Trophoblast cell (in vitro differentiated cells and primary cell): ENCODE results near the gene ESD.

Source experiments
- DNase-seq, 2 donors: peaks; one replicate each; pipeline ENCODE4 v3.0.0-alpha.2; 2016
- H2AFZ ChIP-seq: 2 replicates; pipeline ENCODE4 v1.6.1; 2013; ENCODE audit warnings: low read length, moderate library complexity, mild to moderate bottlenecking; ENCODE audit not compliant: insufficient read depth, poor library complexity
- H2AK5ac ChIP-seq: 2 replicates; pipeline ENCODE4 v1.6.1; 2013; ENCODE audit warnings: mild to moderate bottlenecking, low read length
- H2BK120ac ChIP-seq: 2 replicates; pipeline ENCODE4 v1.6.1; 2013; ENCODE audit warnings: low read length, mild to moderate bottlenecking, moderate library complexity; ENCODE audit not compliant: insufficient read depth, poor library complexity
- H2BK12ac ChIP-seq: 2 replicates; pipeline ENCODE4 v1.6.1; 2013; ENCODE audit warnings: mild to moderate bottlenecking, low read length, moderate library complexity
- H2BK5ac ChIP-seq: 2 replicates; pipeline ENCODE4 v1.6.1; 2013; ENCODE audit warnings: low read length, low read depth, moderate library complexity, mild to moderate bottlenecking; ENCODE audit not compliant: poor library complexity
- H3K14ac ChIP-seq: 2 replicates; pipeline ENCODE4 v1.6.1; 2013; ENCODE audit warnings: mild to moderate bottlenecking, low read length
- H3K18ac ChIP-seq: 2 replicates; pipeline ENCODE4 v1.6.1; 2013; ENCODE audit warnings: mild to moderate bottlenecking, low read length
- H3K23ac ChIP-seq: 2 replicates; pipeline ENCODE4 v1.6.1; 2013; ENCODE audit warnings: low read length
- H3K27ac ChIP-seq: 2 replicates; pipeline ENCODE4 v1.5.1; 2013; ENCODE audit warnings: low read depth, mild to moderate bottlenecking, inconsistent platforms, low read length, moderate library complexity
- H3K27me3 ChIP-seq: 2 replicates; pipeline ENCODE4 v1.6.1; 2013; ENCODE audit warnings: inconsistent platforms, mild to moderate bottlenecking, low read length, moderate library complexity; ENCODE audit not compliant: insufficient read depth
- H3K36me3 ChIP-seq, 2 experiments: 1 replicate in 1 of 2; 2 replicates in 1 of 2; pipeline ENCODE4 v1.6.1; 2013; ENCODE audit warnings: low read length in 2 of 2, mild to moderate bottlenecking in 2 of 2, moderate library complexity in 1 of 2; ENCODE audit not compliant: insufficient read depth in 2 of 2, control insufficient read depth in 1 of 2
- H3K4ac ChIP-seq: 2 replicates; pipeline ENCODE4 v1.6.1; 2013; ENCODE audit warnings: low read depth, mild to moderate bottlenecking, low read length, moderate library complexity
- H3K4me1 ChIP-seq, 2 experiments: 1 replicate in 1 of 2; 2 replicates in 1 of 2; pipeline ENCODE4 v1.6.1; 2013; ENCODE audit warnings: low read length in 2 of 2, mild to moderate bottlenecking in 2 of 2, moderate library complexity in 1 of 2; ENCODE audit not compliant: insufficient read depth in 2 of 2, control insufficient read depth in 1 of 2
- H3K4me2 ChIP-seq: 2 replicates; pipeline ENCODE4 v1.6.1; 2013; ENCODE audit warnings: inconsistent platforms, mild to moderate bottlenecking, low read length, moderate library complexity
- H3K4me3 ChIP-seq: 2 replicates; pipeline ENCODE4 v1.5.1; 2013; ENCODE audit warnings: mild to moderate bottlenecking, low read depth, low read length, inconsistent platforms
- H3K79me1 ChIP-seq: one replicate; pipeline ENCODE4 v1.6.1; 2013; ENCODE audit warnings: low read length
- H3K79me2 ChIP-seq: 2 replicates; pipeline ENCODE4 v1.6.1; 2013; ENCODE audit warnings: low read length, mild to moderate bottlenecking; ENCODE audit not compliant: control insufficient read depth, insufficient read depth, poor library complexity
- H3K9ac ChIP-seq: 2 replicates; pipeline ENCODE4 v1.6.1; 2013; ENCODE audit warnings: mild to moderate bottlenecking, low read length
- H3K9me3 ChIP-seq: 2 replicates; pipeline ENCODE4 v1.6.1; 2013; ENCODE audit warnings: low read depth, mild to moderate bottlenecking, control low read depth, inconsistent platforms, low read length; ENCODE audit not compliant: insufficient read depth
- H4K12ac ChIP-seq: 2 replicates; pipeline ENCODE4 v1.6.1; 2013; ENCODE audit warnings: low read depth, mild to moderate bottlenecking, low read length, moderate library complexity
- H4K8ac ChIP-seq: 2 replicates; pipeline ENCODE4 v1.6.1; 2013; ENCODE audit warnings: low read depth, mild to moderate bottlenecking, low read length, moderate library complexity
- H4K91ac ChIP-seq: one replicate; pipeline ENCODE4 v1.6.1; 2013; ENCODE audit warnings: low read depth, mild to moderate bottlenecking, low read length, moderate library complexity
- WGBS: extraction: QIAGEN DNeasy Blood & Tissue Kit; methylation state at CpG from one replicate; pipeline ENCODE4 v1.1.7; 2013; ENCODE audit warnings: missing lambda C conversion rate; ENCODE audit not compliant: insufficient read length, insufficient coverage; ENCODE audit errors: extremely low coverage; 5-methylcytosine and 5-hydroxymethylcytosine counted together

Gene ESD

DNA sequence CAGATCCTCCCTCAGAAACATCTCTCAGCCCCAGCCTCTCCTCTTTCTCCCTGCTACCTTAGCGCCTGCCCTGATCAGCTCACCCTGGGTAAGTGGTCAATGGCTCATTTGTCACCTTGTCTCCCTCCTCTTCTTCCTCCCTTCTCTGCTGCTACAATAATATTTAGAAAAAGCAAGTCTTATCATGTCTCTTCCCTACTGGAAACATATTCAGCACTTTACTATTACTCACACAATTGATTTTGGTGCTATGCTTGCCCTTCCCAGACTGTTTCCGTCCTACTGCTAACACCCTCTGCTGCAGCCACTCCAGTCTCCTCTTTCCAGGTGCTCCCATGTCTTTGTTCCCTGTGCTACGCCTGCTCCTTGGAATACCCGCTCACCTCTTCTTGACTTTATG, 35.8 kb downstream of the ESD start:
- H3K27ac ChIP-seq: no peak overlapping the region
- no peak overlapping the region for H3K18ac ChIP-seq
- no peaks in the 10 kb centered on the region for H3K36me3 ChIP-seq
- WGBS: no CpG with 5 or more reads among the region's 4 CpGs
- H3K79me2 ChIP-seq: no peaks in the 10 kb centered on the region
- no peaks in the 10 kb centered on the region for H3K79me1 ChIP-seq
- no peak overlapping the region for H2BK120ac ChIP-seq
- no peak overlapping the region for H3K9ac ChIP-seq
- no peak overlapping the region for H2BK12ac ChIP-seq
- no peak overlapping the region for H2AK5ac ChIP-seq
- no peak for DNase-seq
- no peaks in the 10 kb centered on the region for H3K9me3 ChIP-seq
- H3K4me2 ChIP-seq: no peak overlapping the region
- H4K12ac ChIP-seq: no peak overlapping the region
- no peak overlapping the region for H3K14ac ChIP-seq
- no peak overlapping the region for H3K23ac ChIP-seq
- no peaks in the 10 kb centered on the region for H3K27me3 ChIP-seq
- no peak overlapping the region for H3K4me3 ChIP-seq
- no peak overlapping the region for H2AFZ ChIP-seq
- no peak overlapping the region for H4K91ac ChIP-seq
- H3K4ac ChIP-seq: no peak overlapping the region
- H3K4me1 ChIP-seq: no peaks in the 10 kb centered on the region
- H4K8ac ChIP-seq: no peak overlapping the region
- no peak overlapping the region for H2BK5ac ChIP-seq

GRCh38 chr13:46759846-46760245, 37.1 kb downstream of the ESD start:
- Histone ChIP-seq H3K4me2 (no peak overlapping the region), H2AFZ (no peak overlapping the region), H3K18ac (no peak overlapping the region), H2BK12ac (no peak overlapping the region), H3K14ac (no peak overlapping the region), H3K36me3 (no peaks in the 10 kb centered on the region), H2BK120ac (no peak overlapping the region), H3K79me1 (no peaks in the 10 kb centered on the region), H3K4me1 (no peaks in the 10 kb centered on the region), H4K8ac (no peak overlapping the region), H3K23ac (no peak overlapping the region), H3K27me3 (no peaks in the 10 kb centered on the region), H2AK5ac (no peak overlapping the region), H3K79me2 (no peaks in the 10 kb centered on the region), H4K91ac (no peak overlapping the region), H2BK5ac (no peak overlapping the region), H3K9ac (no peak overlapping the region), H4K12ac (no peak overlapping the region), H3K27ac (no peak overlapping the region), H3K4me3 (no peak overlapping the region), H3K9me3 (no peaks in the 10 kb centered on the region), H3K4ac (no peak overlapping the region)
- no peak for DNase-seq
- WGBS: no CpG with 5 or more reads among the region's 2 CpGs

- Histone ChIP-seq H2BK120ac (no peak overlapping the region), H3K79me1 (no peaks in the 10 kb centered on the region), H3K14ac (no peak overlapping the region), H3K36me3 (no peaks in the 10 kb centered on the region), H3K4me2 (no peak overlapping the region), H3K9ac (no peak overlapping the region), H4K12ac (no peak overlapping the region), H3K27me3 (no peaks in the 10 kb centered on the region), H3K9me3 (no peaks in the 10 kb centered on the region), H3K4me3 (no peak overlapping the region), H3K4ac (no peak overlapping the region), H2AFZ (no peak overlapping the region), H3K23ac (no peak overlapping the region), H3K27ac (no peak overlapping the region), H2BK12ac (no peak overlapping the region), H4K8ac (no peak overlapping the region), H3K4me1 (no peaks in the 10 kb centered on the region), H2BK5ac (no peak overlapping the region), H4K91ac (no peak overlapping the region), H3K79me2 (no peaks in the 10 kb centered on the region), H2AK5ac (no peak overlapping the region), H3K18ac (no peak overlapping the region)
- no peak for DNase-seq
- no CpG with 5 or more reads among the region's 3 CpGs for WGBS
These were observed 39.3 kb downstream of the ESD start for GRCh38 chr13:46757640-46758039.

DNA sequence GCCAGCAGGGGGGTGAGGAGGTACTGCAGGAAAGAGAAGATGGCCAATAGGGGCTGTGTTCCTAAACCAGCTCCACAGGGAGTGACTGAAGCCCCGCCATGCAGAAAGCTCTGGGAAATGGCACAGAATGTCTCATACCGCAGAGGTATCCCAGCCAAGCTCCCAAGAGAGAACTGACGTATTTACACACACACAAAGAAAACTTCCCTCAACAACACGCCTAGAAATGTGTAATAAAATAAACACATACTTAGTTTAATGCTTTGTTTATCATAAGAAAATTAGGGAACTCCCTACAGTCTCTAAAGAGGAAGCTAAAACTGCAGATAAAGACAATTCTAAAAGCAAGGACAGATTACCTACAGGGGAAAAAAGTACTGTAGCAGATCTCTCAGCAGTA, 40.0 kb downstream of the ESD start:
- no peaks in the 10 kb centered on the region for H3K27me3 ChIP-seq
- no peaks in the 10 kb centered on the region for H3K4me1 ChIP-seq
- no peak overlapping the region for H4K91ac ChIP-seq
- no peaks in the 10 kb centered on the region for H3K79me2 ChIP-seq
- peaks cover 1 to 3% of the 10 kb centered on the region in 2 experiments for H3K36me3 ChIP-seq
- no CpG with 5 or more reads among the region's 4 CpGs for WGBS
- no peak overlapping the region for H3K18ac ChIP-seq
- H3K9me3 ChIP-seq: no peaks in the 10 kb centered on the region
- no peak overlapping the region for H2BK5ac ChIP-seq
- DNase-seq: peak in 1 of 2 donors; percentile 13
- H4K12ac ChIP-seq: no peak overlapping the region
- no peak overlapping the region for H2BK12ac ChIP-seq
- H2BK120ac ChIP-seq: no peak overlapping the region
- H2AFZ ChIP-seq: no peak overlapping the region
- H3K4ac ChIP-seq: no peak overlapping the region
- no peaks in the 10 kb centered on the region for H3K79me1 ChIP-seq
- H3K9ac ChIP-seq: no peak overlapping the region
- H3K23ac ChIP-seq: no peak overlapping the region
- no peak overlapping the region for H3K27ac ChIP-seq
- H3K14ac ChIP-seq: no peak overlapping the region
- H3K4me3 ChIP-seq: no peak overlapping the region
- H3K4me2 ChIP-seq: no peak overlapping the region
- H2AK5ac ChIP-seq: no peak overlapping the region
- H4K8ac ChIP-seq: no peak overlapping the region
